Endothelial cell (in vitro differentiated cells): ENCODE results near the gene KLK12. TPM values are rescaled to one million over a fixed set of nuclear protein-coding genes. Genes with fewer than 3 reads are reported as not detected.

ENCODE experiments used
- DNase-seq: peaks from one replicate; pipeline ENCODE4 v3.0.0; 2021; ENCODE audit warnings: low spot score
- H3K27ac Mint-ChIP-seq: one replicate; pipeline ENCODE4 v1.8.0; 2021; ENCODE audit warnings: mixed read lengths, inconsistent platforms; ENCODE audit not compliant: unreplicated experiment
- H3K27me3 Mint-ChIP-seq: one replicate; pipeline ENCODE4 v1.8.0; 2021; ENCODE audit warnings: mild to moderate bottlenecking, moderate library complexity, mixed read lengths, inconsistent platforms; ENCODE audit not compliant: unreplicated experiment
- H3K36me3 Mint-ChIP-seq: one replicate; pipeline ENCODE4 v1.8.0; 2021; ENCODE audit warnings: mild to moderate bottlenecking, low read depth, mixed read lengths, inconsistent platforms; ENCODE audit not compliant: unreplicated experiment
- H3K4me1 Mint-ChIP-seq: one replicate; pipeline ENCODE4 v1.8.0; 2021; ENCODE audit warnings: mild to moderate bottlenecking, mixed read lengths, inconsistent platforms; ENCODE audit not compliant: unreplicated experiment
- H3K4me3 Mint-ChIP-seq: one replicate; pipeline ENCODE4 v1.8.0; 2021; ENCODE audit warnings: mild to moderate bottlenecking, mixed read lengths, inconsistent platforms; ENCODE audit not compliant: unreplicated experiment
- H3K9me3 Mint-ChIP-seq: one replicate; pipeline ENCODE4 v1.8.0; 2021; ENCODE audit warnings: mixed read lengths, inconsistent platforms; ENCODE audit not compliant: unreplicated experiment
- CTCF ChIP-seq: fragments of 200-600 bp; sonication (generic); IDR thresholded peaks from one replicate; pipeline ENCODE4 v1.5.0; 2021; ENCODE audit warnings: antibody characterized with exemption; ENCODE audit not compliant: unreplicated experiment
- total RNA-seq: library from RNA; stranded (reverse); fragmentation: NEBNext Ultra II Directional; extraction: Animal tissue kit (Norgen Biotek cat#: 25700); gene quantifications from one replicate; pipeline ENCODE4 v1.2.1, GENCODE V29; 2021; ENCODE audit not compliant: unreplicated experiment

KLK12 gene
- total RNA-seq, 1 donor from 2014 or later, result not detected

GRCh38 chr19:51075998-51076397 lies 41.2 kb upstream of the KLK12 start:
- Mint-ChIP-seq H3K4me1 (no peaks in the 10 kb centered on the region), H3K9me3 (no peaks in the 10 kb centered on the region), H3K36me3 (no peaks in the 10 kb centered on the region), H3K4me3 (no peak overlapping the region), H3K27ac (no peak overlapping the region), H3K27me3 (peaks cover 3% of the 10 kb centered on the region)
- TF ChIP-seq CTCF, result no peak
- DNase-seq, result no peak

GRCh38 chr19:51071095-51071405 lies 36.2 kb upstream of the KLK12 start:
- no peak for DNase-seq
- Mint-ChIP-seq H3K36me3 (no peaks in the 10 kb centered on the region), H3K27me3 (peaks cover 3% of the 10 kb centered on the region), H3K9me3 (no peaks in the 10 kb centered on the region), H3K27ac (no peak overlapping the region), H3K4me1 (peaks cover under 1% of the 10 kb centered on the region), H3K4me3 (no peak overlapping the region)
- no peak for TF ChIP-seq CTCF

GRCh38 chr19:51070334-51071094 lies 35.7 kb upstream of the KLK12 start:
- H3K36me3 Mint-ChIP-seq, result no peaks in the 10 kb centered on the region
- H3K4me3 Mint-ChIP-seq, result no peak overlapping the region
- TF ChIP-seq CTCF, result no peak
- no peak for DNase-seq
- H3K9me3 Mint-ChIP-seq, result no peaks in the 10 kb centered on the region
- H3K27me3 Mint-ChIP-seq, result peaks cover 3% of the 10 kb centered on the region
- H3K27ac Mint-ChIP-seq, result no peak overlapping the region
- peaks cover 3% of the 10 kb centered on the region for H3K4me1 Mint-ChIP-seq

GRCh38 chr19:51066393-51067186 lies 31.8 kb upstream of the KLK12 start:
- DNase-seq, result no peak
- no peak overlapping the region for H3K4me3 Mint-ChIP-seq
- peaks cover 5% of the 10 kb centered on the region for H3K27me3 Mint-ChIP-seq
- H3K27ac Mint-ChIP-seq, result no peak overlapping the region
- H3K9me3 Mint-ChIP-seq, result no peaks in the 10 kb centered on the region
- H3K4me1 Mint-ChIP-seq, result peaks cover 3% of the 10 kb centered on the region
- no peaks in the 10 kb centered on the region for H3K36me3 Mint-ChIP-seq
- no peak for TF ChIP-seq CTCF
